H7 (cell line): ENCODE measurements around the gene CDK2AP2. TPM values are rescaled to one million over a fixed set of nuclear protein-coding genes. Genes with fewer than 3 reads are reported as not detected.
"Not testable (repeated sequence)": the region's sequence is repeated elsewhere in the genome, so short reads cannot be mapped to it uniquely, and the experiment has no call there.

Experiments
- DNase-seq: peaks from one replicate; pipeline ENCODE4 v3.0.0; 2012
- H3K27me3 ChIP-seq: 2 replicates; pipeline ENCODE4 v1.6.0; 2011; ENCODE audit warnings: mild to moderate bottlenecking, low read length; ENCODE audit not compliant: control insufficient read depth, insufficient read depth
- H3K36me3 ChIP-seq: replicated peaks from 2 replicates; pipeline ENCODE4 v1.5.1; 2011; ENCODE audit warnings: low read length; ENCODE audit not compliant: control insufficient read depth, insufficient read depth
- H3K4me3 ChIP-seq: 2 replicates; pipeline ENCODE4 v1.5.1; 2011; ENCODE audit warnings: low read depth, mild to moderate bottlenecking, control low read depth, low read length, moderate library complexity; ENCODE audit not compliant: insufficient read depth
- total RNA-seq: library from RNA; depleted of rRNA; stranded (reverse); fragments of >200 nt; shearing (Covaris generic); gene quantifications from 2 replicates; pipeline ENCODE4 v1.2.3, GENCODE V29; 2014

Gene CDK2AP2
- total RNA-seq, 1 experiment from 2014 or later, result 38.1 TPM

DNA sequence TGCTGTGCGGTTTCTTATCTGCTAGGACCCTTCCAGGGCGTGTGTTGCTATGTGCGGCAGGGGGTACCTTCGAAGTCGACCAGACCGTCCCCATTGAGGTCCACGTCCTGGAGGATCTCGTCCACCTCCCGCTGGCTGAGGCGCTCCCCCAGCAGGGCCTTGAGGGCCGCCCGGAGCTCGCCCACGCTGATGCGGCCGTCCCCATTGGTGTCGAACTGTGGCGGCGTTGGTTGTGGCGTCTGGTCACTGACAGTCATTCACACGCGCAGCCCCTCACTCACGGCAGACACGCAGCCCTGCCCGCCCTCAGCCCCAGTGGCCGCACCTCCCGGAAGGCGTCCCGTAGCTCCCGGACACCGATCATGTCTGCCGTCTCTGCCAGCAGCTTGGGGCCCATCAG is 11.8 kb upstream of the CDK2AP2 start:
- Histone ChIP-seq H3K27me3 (peaks cover 1% of the 10 kb centered on the region; the same call in 1 of the 2 replicates), H3K36me3 (no peaks in the 10 kb centered on the region), H3K4me3 (no peak overlapping the region)
- DNase-seq, result peak; percentile 49

DNA sequence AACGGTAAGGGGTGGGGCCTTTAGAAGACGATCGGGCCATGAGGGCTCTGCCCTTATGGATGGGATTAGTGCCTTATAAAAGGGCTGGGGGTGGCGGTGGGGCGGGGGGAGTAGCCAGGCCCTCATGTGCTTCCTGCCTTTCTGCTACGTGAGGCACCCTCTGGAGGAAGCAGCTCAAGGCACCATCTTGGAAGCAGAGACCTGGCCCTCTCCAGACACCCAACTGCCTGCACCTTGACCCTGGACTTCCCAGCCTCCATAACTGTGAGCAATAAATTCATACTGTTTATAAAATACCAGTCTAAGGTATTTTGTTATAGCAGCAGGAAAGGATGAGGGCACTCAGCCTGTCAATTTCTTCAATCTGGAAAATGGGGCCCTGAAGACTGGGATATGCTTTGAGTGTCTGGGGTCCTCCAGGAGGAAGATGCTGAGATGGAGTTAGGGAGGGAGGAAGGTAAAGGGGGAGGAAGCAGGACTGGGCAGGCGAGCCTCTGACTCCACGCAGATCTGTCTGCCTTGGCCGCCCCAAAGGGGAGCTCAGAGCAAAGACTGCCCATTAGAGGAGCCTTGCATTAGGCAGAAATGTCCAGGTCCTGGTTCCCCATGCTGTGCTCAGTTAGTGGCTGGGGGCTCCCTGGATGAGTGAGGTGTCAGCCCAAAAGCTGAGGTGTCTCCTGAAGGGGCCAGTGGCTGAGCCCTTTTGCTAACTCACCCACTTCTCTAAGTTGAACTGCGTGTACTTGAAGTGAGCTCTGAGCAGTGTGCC is 10.0 kb upstream of the CDK2AP2 start:
- Histone ChIP-seq H3K4me3 (no peak overlapping the region), H3K36me3 (no peaks in the 10 kb centered on the region), H3K27me3 (peaks cover 1% of the 10 kb centered on the region; the same call in 1 of the 2 replicates)
- no peak for DNase-seq

DNA sequence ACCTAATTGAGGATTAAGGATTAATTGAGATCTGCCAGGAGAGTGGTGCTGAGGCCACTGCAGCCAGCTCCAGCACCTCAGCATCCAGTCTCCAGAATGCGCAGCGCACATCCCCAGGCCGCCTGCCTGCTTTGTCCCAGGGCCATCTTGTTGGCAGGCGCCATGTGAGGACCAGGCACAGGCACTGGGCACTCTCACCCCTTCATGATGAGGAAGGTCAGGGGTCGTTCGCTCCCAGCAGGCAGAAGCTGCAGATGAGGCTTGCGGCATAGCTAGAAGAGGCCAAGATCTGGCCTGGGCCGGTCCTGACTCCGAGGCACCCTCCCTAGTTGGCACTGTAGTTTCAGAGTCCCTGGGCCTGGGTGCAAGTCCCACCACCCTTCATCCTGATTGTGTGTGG is 8.8 kb upstream of the CDK2AP2 start:
- Histone ChIP-seq H3K36me3 (no peaks in the 10 kb centered on the region), H3K4me3 (no peak overlapping the region), H3K27me3 (peaks cover 1% of the 10 kb centered on the region; the same call in 1 of the 2 replicates)
- DNase-seq, result no peak

DNA sequence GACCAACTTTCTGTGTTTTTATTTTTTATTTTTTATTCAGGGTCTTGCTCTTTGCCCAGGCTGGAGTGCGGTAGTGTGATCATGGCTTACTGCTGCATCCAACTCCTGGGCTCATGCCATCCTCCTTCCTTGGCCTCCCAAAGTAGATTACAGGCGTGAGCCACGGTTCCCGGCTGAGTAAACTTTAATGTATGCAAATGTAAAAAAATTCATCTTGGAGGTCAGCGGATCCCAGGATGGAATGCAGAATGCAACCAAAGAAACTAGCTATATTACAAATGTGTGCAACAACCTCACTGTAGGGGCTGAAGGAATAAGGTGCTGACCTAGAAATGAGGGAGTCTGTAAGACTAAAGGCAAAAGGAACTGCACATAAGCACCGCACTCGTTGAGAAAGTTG is 6.2 kb upstream of the CDK2AP2 start:
- no peaks in the 10 kb centered on the region for H3K36me3 ChIP-seq
- no peak for DNase-seq
- H3K27me3 ChIP-seq, result peaks cover 4% of the 10 kb centered on the region; the same call in 1 of the 2 replicates
- no peak overlapping the region for H3K4me3 ChIP-seq

DNA sequence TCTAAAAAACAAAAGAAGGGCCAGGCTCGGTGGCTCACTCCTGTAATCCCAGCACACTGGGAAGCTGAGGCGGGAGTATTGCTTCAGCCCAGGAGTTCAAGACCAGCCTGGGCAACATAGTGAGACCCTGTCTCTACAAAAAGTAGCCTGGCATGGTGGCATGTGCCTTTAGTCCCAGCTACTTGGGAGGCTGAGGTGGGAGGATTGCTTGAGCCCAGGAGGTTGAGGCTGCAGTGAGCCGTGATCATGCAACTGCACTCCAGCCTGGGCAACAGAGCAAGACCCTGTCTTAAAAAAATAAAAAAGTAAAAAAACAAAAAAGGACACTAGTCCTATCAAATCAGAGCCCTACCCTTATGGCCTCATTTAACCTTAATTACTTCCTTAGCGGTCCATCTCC is 3.6 kb upstream of the CDK2AP2 start:
- H3K4me3 ChIP-seq, H3K36me3 ChIP-seq, DNase-seq, H3K27me3 ChIP-seq: not testable (repeated sequence)

DNA sequence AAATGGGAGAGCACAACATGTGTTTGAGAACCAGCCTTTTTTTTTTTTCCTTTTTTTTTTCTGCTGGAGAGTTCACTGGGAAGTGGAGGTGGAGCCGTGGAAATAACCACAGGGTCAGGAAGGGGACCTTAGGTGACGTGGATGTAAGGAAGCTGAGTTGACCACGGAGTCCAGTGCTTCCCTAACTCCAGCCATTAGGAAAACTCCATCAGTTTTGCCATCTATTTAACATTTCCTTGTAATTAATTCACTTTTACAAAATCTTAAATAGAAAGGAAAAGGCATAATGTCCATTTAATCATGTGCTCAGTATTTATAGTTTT is 2.0 kb upstream of the CDK2AP2 start:
- Histone ChIP-seq H3K4me3 (no peak overlapping the region), H3K36me3 (no peaks in the 10 kb centered on the region), H3K27me3 (peaks cover 3% of the 10 kb centered on the region; the same call in 1 of the 2 replicates)
- DNase-seq, result no peak

DNA sequence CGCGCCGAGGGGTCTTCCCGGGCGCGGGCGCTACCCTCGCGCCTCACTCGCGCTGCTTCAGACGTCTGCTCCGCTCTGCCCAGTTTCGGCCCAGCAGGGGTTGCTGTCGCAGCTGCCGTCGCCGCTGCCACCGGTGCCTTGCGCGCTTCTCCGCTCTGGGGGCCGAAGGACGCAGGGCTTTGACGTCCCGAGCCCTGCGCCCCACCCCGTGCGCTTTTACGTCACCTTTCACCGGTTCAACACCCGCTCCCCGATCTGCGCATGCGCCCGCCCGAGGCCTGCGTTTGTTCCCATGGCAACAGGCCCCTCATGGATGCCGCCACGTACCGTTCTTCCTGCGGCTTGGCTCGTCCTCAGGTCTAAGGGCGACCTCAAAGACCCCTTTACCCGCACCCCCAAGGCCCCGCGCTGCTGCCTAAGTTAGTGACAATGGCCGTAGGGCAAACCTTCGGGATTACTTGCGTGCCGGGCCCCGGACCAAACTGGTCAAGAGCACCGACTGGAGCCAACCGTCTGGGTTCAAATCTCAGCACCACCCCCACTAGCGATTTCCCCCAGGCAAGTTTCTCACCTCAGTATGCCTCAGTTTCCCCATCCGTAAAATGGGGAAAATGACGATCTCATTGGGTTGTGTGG is 642 bp upstream of the CDK2AP2 start:
- peak; percentile 99 for DNase-seq
- Histone ChIP-seq H3K27me3 (peaks cover 6% of the 10 kb centered on the region; the same call in 1 of the 2 replicates), H3K36me3 (no peaks in the 10 kb centered on the region), H3K4me3 (peak overlapping the region; percentile 93)

DNA sequence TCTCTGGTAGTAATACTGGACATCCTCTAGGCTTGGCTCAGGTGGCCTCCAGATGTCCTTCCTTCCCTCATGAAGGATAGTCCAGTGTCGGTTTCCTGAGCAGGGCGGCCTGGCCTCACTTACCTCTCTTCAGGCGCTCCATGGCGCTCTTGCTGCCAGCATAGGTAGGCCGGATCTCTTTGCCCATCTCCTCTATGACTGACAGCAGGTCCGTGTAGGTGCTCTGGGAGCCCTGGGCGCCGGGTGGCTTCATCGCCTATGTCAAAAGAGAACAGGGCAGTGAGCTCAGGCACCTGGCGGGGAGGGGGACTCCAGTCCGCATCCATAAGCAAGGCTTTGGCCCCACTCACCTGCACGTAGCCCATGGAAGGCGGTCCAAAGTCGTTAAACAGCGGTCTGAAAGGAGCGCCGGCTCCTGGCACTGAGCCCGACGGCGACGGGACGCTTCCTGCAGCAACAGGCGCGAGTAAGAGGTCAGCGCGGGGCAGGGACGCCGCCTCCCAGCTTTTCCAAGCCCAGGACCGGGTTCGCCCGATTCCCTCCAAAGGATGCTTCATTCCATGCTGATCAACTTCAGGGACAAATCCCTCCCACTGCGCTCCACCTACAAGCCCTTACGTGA is 609 bp downstream of the CDK2AP2 start:
- peak; percentile 87 for DNase-seq
- Histone ChIP-seq H3K27me3 (peaks cover 9% of the 10 kb centered on the region; the same call in 1 of the 2 replicates), H3K36me3 (no peaks in the 10 kb centered on the region), H3K4me3 (peak overlapping the region; percentile 73)

DNA sequence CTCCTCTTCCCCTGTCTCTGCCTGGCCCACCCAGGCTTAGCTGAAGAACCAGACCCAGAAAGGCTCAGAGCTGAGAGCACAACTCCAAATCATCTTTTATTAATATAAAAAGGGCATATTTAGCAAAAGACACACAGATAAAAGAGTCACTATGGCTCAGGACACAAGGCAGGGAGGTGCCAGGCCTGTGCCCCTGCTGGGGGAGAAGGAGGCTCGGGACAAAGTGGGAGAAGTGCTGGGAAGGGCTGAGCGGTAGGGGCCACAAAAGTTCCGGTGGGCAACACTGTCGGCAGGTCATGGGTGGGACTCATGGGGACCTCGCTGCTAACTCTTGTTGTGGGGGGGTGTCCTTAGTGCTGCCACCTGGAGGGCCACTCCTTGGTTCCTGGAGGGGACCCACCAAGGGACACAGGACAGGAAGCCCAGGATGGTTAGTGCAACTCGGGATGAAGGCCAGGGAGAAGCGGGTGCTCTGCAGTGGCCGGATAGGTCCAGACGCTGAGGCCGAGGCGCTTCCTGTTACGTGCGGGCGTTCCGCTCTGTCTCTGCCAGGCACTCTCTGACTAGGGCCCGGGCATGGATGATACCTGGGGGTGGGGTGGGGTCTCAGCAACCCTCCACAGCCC is 1.4 kb downstream of the CDK2AP2 start:
- peaks cover 9% of the 10 kb centered on the region; the same call in 1 of the 2 replicates for H3K27me3 ChIP-seq
- DNase-seq, result no peak
- peaks cover 2% of the 10 kb centered on the region; the same call in 1 of the 2 replicates for H3K36me3 ChIP-seq
- H3K4me3 ChIP-seq, result no peak overlapping the region

DNA sequence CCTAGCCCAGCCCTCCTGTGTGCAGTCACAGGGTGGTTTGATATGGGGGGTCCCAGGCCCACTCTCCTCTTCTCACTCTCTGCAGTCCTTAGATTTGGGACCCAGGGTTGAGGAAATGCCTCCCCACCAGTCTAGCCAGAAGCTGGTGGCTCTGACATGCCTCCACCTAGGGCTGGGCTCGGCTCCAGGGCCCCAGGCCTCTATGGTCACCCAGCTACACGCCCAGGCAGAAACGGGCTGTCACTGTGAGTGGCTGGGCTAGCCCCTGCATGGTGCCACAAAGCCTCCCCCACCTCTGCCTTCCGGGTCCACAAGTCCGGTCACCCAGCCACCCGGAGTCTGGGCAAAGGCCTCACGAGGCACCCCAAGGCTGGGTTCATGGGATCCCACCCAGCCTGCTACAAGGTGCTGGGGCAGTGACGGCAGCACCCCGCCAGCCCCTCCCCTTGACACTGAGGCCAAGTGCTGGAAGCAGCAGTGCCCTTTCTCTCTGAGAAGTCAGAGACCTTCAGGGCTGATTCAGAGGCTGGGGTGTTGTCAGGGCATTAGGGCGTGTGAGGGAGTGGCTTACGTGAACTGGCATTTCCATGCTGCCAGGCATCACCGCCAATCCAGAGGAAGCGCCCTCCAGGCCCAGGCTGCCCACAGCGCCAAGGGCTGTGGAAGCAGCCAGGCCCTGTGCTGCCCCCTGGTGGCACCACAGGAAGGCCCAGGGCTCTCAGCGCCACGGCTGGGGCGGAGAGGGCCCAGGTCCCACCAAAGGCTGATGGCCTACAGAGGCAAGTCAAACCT is 2.2 kb downstream of the CDK2AP2 start:
- Histone ChIP-seq H3K27me3 (peaks cover 7% of the 10 kb centered on the region; the same call in 1 of the 2 replicates), H3K36me3 (peaks cover 4% of the 10 kb centered on the region), H3K4me3 (peak overlapping the region; percentile 4; the same call in 1 of the 2 replicates)
- DNase-seq, result peak; percentile 96

DNA sequence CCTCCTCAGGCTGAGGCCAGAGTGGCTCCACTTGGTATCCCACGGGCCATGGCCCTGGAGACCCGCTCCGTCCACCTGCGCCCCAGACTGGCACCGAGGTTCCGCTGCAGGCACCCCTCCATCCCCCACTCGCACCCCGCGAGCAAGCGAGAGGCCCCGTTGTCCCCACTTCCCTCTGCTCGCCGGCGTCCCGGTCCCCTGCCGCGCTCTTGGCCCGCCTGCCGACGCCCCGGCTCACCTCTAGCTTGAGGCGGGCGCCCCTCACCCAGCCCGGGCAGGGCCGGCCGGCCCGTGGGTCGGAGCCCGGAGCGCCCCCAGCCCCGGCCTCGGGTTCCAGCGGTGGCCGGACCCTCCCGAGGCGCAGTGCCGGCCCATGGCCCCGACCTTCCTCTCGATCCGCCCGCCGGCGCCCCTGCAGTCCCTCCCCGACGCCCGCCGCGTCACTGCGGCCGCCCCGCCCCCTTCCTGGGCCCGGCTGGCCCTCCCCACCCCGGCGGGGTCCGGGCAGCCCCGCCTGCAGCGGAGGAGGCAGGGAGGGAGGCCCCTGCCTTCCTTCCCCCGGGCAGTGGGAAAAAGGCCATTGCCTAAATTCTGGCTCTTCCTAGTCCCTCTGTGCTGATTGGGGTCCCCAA is 2.9 kb downstream of the CDK2AP2 start, which contains the start of gene PITPNM1:
TSS of gene PITPNM1 (minus strand) at position 414 of the 632 bp plus-strand sequence. CDS start 1,183 bp downstream, outside the sequence.
- H3K4me3 ChIP-seq, result peak within 1 kb of the TSS; percentile 85

DNA sequence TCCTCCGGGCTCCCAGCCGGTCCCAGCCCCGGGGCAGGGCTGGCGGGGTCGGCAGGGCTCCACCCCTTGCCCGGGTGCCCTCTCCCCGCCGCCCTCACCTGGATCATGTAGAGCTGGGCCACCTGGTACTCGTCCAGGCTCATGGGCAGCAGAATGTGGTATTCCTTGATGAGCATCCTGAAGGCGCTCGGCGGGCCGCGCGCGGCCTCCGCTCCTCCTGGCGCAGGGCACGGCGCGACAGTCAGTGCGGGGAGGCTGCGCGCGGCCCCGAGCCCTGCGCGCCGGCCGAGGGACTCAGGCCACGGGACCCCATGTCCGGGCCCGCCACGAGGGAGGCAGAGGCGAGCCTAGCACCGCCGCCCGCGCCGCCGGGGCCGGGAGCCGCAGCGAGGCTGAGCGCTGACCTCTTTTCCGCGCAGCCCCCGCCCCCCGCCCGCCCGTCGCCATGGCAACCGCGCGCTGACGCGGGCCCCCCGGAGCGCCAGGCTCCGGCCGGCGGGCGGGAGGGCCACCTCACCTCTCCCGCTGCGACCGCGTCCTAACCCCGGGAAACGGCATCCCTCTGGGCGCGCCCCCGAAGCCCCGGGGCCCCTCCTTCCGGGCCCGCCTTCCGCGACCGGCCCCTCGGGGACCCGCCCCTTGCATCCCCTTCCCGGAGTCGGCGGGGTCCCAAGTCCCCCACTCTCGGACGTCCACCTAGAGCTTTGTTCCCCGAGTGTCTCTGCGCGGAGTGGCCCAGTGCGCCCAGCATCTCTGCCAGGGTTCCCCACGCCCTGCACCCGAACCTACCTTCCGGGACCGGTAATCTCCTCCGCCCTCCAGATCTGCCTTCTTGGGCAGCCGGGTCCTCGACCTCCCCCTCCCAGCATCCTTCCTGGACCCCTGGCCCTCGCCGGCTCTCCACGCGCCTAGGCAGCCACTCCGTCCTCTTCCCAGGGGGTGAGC is 3.7 kb downstream of the CDK2AP2 start:
- peak; percentile 94 for DNase-seq
- peaks cover 4% of the 10 kb centered on the region for H3K36me3 ChIP-seq
- H3K27me3 ChIP-seq, result peaks cover 6% of the 10 kb centered on the region; the same call in 1 of the 2 replicates
- H3K4me3 ChIP-seq, result peak overlapping the region; percentile 85

More for the DNA sequence above, 2.9 kb downstream of the CDK2AP2 start, which contains the start of gene PITPNM1:
- H3K27me3 ChIP-seq, result peaks cover 6% of the 10 kb centered on the region; the same call in 1 of the 2 replicates
- DNase-seq, result peak; percentile 97
- H3K36me3 ChIP-seq, result peaks cover 4% of the 10 kb centered on the region
